Measurements from ENCODE around the gene RRP12. TPM values are rescaled to one million over a fixed set of nuclear protein-coding genes. Genes with fewer than 3 reads are reported as not detected.

Gene RRP12
- total RNA-seq, 1 experiment from 2014 or later, result 25.1 TPM

- Histone ChIP-seq H3K27me3 (replicated peaks) (no peaks in the 10 kb centered on the region), H3K9me3 (replicated peaks) (no peaks in the 10 kb centered on the region), H3K4me1 (replicated peaks) (peaks cover 12% of the 10 kb centered on the region), H3K27ac (peak overlapping the region; percentile 82), H3K36me3 (peaks cover 22% of the 10 kb centered on the region), H3K4me3 (peak overlapping the region; percentile 66)
- peak; percentile 60 to 63 for DNase-seq (ENCODE audit: low read depth in 1 of 2, low spot score in 2 of 2)
Measured at GRCh38 chr10:97399843-97400545, 1.1 kb downstream of the RRP12 start.

GRCh38 chr10:97396056-97396455 lies 5.1 kb downstream of the RRP12 start:
- no peak overlapping the region for H3K4me3 ChIP-seq

GRCh38 chr10:97393034-97393573 lies 8.0 kb downstream of the RRP12 start:
- H3K27me3 ChIP-seq (replicated peaks), result no peaks in the 10 kb centered on the region
- no peak overlapping the region for H3K27ac ChIP-seq
- H3K9me3 ChIP-seq (replicated peaks), result no peaks in the 10 kb centered on the region
- no peak overlapping the region for H3K4me3 ChIP-seq
- peaks cover 63% of the 10 kb centered on the region for H3K36me3 ChIP-seq
- H3K4me1 ChIP-seq (replicated peaks), result no peaks in the 10 kb centered on the region
- no peak for DNase-seq (ENCODE audit: low read depth in 1 of 2, low spot score in 2 of 2)

More at GRCh38 chr10:97396056-97396455, 5.1 kb downstream of the RRP12 start:
- H3K9me3 ChIP-seq (replicated peaks), result no peaks in the 10 kb centered on the region
- no peak for DNase-seq (ENCODE audit: low read depth in 1 of 2, low spot score in 2 of 2)
- H3K27ac ChIP-seq, result no peak overlapping the region
- H3K36me3 ChIP-seq, result peaks cover 48% of the 10 kb centered on the region
- H3K4me1 ChIP-seq (replicated peaks), result peaks cover 9% of the 10 kb centered on the region
- no peaks in the 10 kb centered on the region for H3K27me3 ChIP-seq (replicated peaks)

GRCh38 chr10:97390091-97390490 lies 11.0 kb downstream of the RRP12 start:
- no peak for DNase-seq (ENCODE audit: low read depth in 1 of 2, low spot score in 2 of 2)
- Histone ChIP-seq H3K36me3 (peaks cover 56% of the 10 kb centered on the region), H3K9me3 (replicated peaks) (no peaks in the 10 kb centered on the region), H3K4me1 (replicated peaks) (no peaks in the 10 kb centered on the region), H3K4me3 (no peak overlapping the region), H3K27me3 (replicated peaks) (no peaks in the 10 kb centered on the region), H3K27ac (no peak overlapping the region)

- Histone ChIP-seq H3K27ac (no peak overlapping the region), H3K36me3 (peaks cover 44% of the 10 kb centered on the region), H3K9me3 (replicated peaks) (no peaks in the 10 kb centered on the region), H3K27me3 (replicated peaks) (no peaks in the 10 kb centered on the region), H3K4me3 (no peak overlapping the region), H3K4me1 (replicated peaks) (no peaks in the 10 kb centered on the region)
- DNase-seq (ENCODE audit: low read depth in 1 of 2, low spot score in 2 of 2), result no peak
Measured at GRCh38 chr10:97388152-97388551, 13.0 kb downstream of the RRP12 start.

GRCh38 chr10:97385565-97385964 lies 15.6 kb downstream of the RRP12 start:
- H3K36me3 ChIP-seq, result peaks cover 44% of the 10 kb centered on the region
- H3K27ac ChIP-seq, result no peak overlapping the region
- DNase-seq (ENCODE audit: low read depth in 1 of 2, low spot score in 2 of 2), result no peak
- no peaks in the 10 kb centered on the region for H3K27me3 ChIP-seq (replicated peaks)
- H3K4me3 ChIP-seq, result no peak overlapping the region
- no peaks in the 10 kb centered on the region for H3K9me3 ChIP-seq (replicated peaks)
- no peaks in the 10 kb centered on the region for H3K4me1 ChIP-seq (replicated peaks)

- H3K9me3 ChIP-seq (replicated peaks), result no peaks in the 10 kb centered on the region
- DNase-seq (ENCODE audit: low read depth in 1 of 2, low spot score in 2 of 2), result no peak
- H3K36me3 ChIP-seq, result peaks cover 39% of the 10 kb centered on the region
- H3K4me3 ChIP-seq, result no peak overlapping the region
- no peak overlapping the region for H3K27ac ChIP-seq
- no peaks in the 10 kb centered on the region for H3K27me3 ChIP-seq (replicated peaks)
- H3K4me1 ChIP-seq (replicated peaks), result no peaks in the 10 kb centered on the region
Measured at GRCh38 chr10:97384641-97385040, 16.5 kb downstream of the RRP12 start.

- peaks cover 37% of the 10 kb centered on the region for H3K36me3 ChIP-seq
- H3K4me3 ChIP-seq, result no peak overlapping the region
- DNase-seq (ENCODE audit: low read depth in 1 of 2, low spot score in 2 of 2), result no peak
- H3K27me3 ChIP-seq (replicated peaks), result no peaks in the 10 kb centered on the region
- H3K27ac ChIP-seq, result no peak overlapping the region
- H3K9me3 ChIP-seq (replicated peaks), result no peaks in the 10 kb centered on the region
- H3K4me1 ChIP-seq (replicated peaks), result no peaks in the 10 kb centered on the region
Measured at GRCh38 chr10:97384156-97384555, 17.0 kb downstream of the RRP12 start.

- H3K36me3 ChIP-seq, result peaks cover 34% of the 10 kb centered on the region
- no peaks in the 10 kb centered on the region for H3K9me3 ChIP-seq (replicated peaks)
- no peak for DNase-seq (ENCODE audit: low read depth in 1 of 2, low spot score in 2 of 2)
- H3K4me1 ChIP-seq (replicated peaks), result no peaks in the 10 kb centered on the region
- no peak overlapping the region for H3K27ac ChIP-seq
- no peak overlapping the region for H3K4me3 ChIP-seq
- no peaks in the 10 kb centered on the region for H3K27me3 ChIP-seq (replicated peaks)
Measured at GRCh38 chr10:97383159-97383558, 18.0 kb downstream of the RRP12 start.

GRCh38 chr10:97381626-97382025 lies 19.5 kb downstream of the RRP12 start:
- Histone ChIP-seq H3K36me3 (peaks cover 34% of the 10 kb centered on the region), H3K9me3 (replicated peaks) (no peaks in the 10 kb centered on the region), H3K4me3 (no peak overlapping the region), H3K4me1 (replicated peaks) (no peaks in the 10 kb centered on the region), H3K27me3 (replicated peaks) (no peaks in the 10 kb centered on the region), H3K27ac (no peak overlapping the region)
- no peak for DNase-seq (ENCODE audit: low read depth in 1 of 2, low spot score in 2 of 2)

GRCh38 chr10:97380516-97380915 lies 20.6 kb downstream of the RRP12 start:
- H3K27ac ChIP-seq, result no peak overlapping the region
- no peak for DNase-seq (ENCODE audit: low read depth in 1 of 2, low spot score in 2 of 2)
- H3K4me1 ChIP-seq (replicated peaks), result no peaks in the 10 kb centered on the region
- H3K9me3 ChIP-seq (replicated peaks), result no peaks in the 10 kb centered on the region
- H3K27me3 ChIP-seq (replicated peaks), result no peaks in the 10 kb centered on the region
- H3K36me3 ChIP-seq, result peaks cover 33% of the 10 kb centered on the region
- no peak overlapping the region for H3K4me3 ChIP-seq

- Histone ChIP-seq H3K9me3 (replicated peaks) (no peaks in the 10 kb centered on the region), H3K27me3 (replicated peaks) (no peaks in the 10 kb centered on the region), H3K4me3 (no peak overlapping the region), H3K27ac (no peak overlapping the region), H3K4me1 (replicated peaks) (no peaks in the 10 kb centered on the region), H3K36me3 (peaks cover 36% of the 10 kb centered on the region)
- no peak for DNase-seq (ENCODE audit: low read depth in 1 of 2, low spot score in 2 of 2)
Measured at GRCh38 chr10:97378933-97379921, 21.9 kb downstream of the RRP12 start.

GRCh38 chr10:97376413-97376812 lies 24.7 kb downstream of the RRP12 start:
- Histone ChIP-seq H3K27me3 (replicated peaks) (no peaks in the 10 kb centered on the region), H3K27ac (no peak overlapping the region), H3K4me3 (no peak overlapping the region), H3K4me1 (replicated peaks) (no peaks in the 10 kb centered on the region), H3K36me3 (peaks cover 52% of the 10 kb centered on the region), H3K9me3 (replicated peaks) (no peaks in the 10 kb centered on the region)
- no peak for DNase-seq (ENCODE audit: low read depth in 1 of 2, low spot score in 2 of 2)

GRCh38 chr10:97373456-97373855 lies 27.7 kb downstream of the RRP12 start:
- no peak overlapping the region for H3K27ac ChIP-seq
- no peak for DNase-seq (ENCODE audit: low read depth in 1 of 2, low spot score in 2 of 2)
- no peaks in the 10 kb centered on the region for H3K9me3 ChIP-seq (replicated peaks)
- no peaks in the 10 kb centered on the region for H3K27me3 ChIP-seq (replicated peaks)
- peaks cover 71% of the 10 kb centered on the region for H3K36me3 ChIP-seq
- H3K4me3 ChIP-seq, result no peak overlapping the region
- H3K4me1 ChIP-seq (replicated peaks), result no peaks in the 10 kb centered on the region
